MM.1S (cell line): Measurements from ENCODE around the gene TOB1.

Source experiments
- DNase-seq: peaks from one replicate; pipeline ENCODE4 v3.0.0-alpha.2; 2015
- H2AFZ ChIP-seq: fragments of 300-600 bp; sonication (generic); 2 replicates; pipeline ENCODE4 v1.6.0; 2016; ENCODE audit warnings: antibody characterized with exemption, low read length
- H3F3A ChIP-seq: fragments of 300-600 bp; sonication (generic); 2 replicates; pipeline ENCODE4 v1.6.1; 2016; ENCODE audit warnings: mild to moderate bottlenecking, antibody characterized with exemption, low read length, moderate library complexity, mixed read lengths; ENCODE audit not compliant: insufficient read depth
- H3K27ac ChIP-seq: fragments of 300-600 bp; sonication (generic); 2 replicates; pipeline ENCODE4 v1.5.1; 2016; ENCODE audit warnings: mild to moderate bottlenecking, low read length
- H3K27me3 ChIP-seq: fragments of 300-600 bp; sonication (generic); replicated peaks from 2 replicates; pipeline ENCODE4 v1.6.0; 2016; ENCODE audit warnings: low read length; ENCODE audit not compliant: insufficient read depth
- H3K36me3 ChIP-seq: fragments of 300-600 bp; sonication (generic); replicated peaks from 2 replicates; pipeline ENCODE4 v1.6.1; 2016; ENCODE audit warnings: mild to moderate bottlenecking, low read length, mixed read lengths; ENCODE audit not compliant: insufficient read depth
- H3K4me1 ChIP-seq: fragments of 300-600 bp; sonication (generic); 2 replicates; pipeline ENCODE4 v1.6.1; 2016; ENCODE audit warnings: low read length, mixed read lengths
- H3K4me2 ChIP-seq: fragments of 300-600 bp; sonication (generic); 2 replicates; pipeline ENCODE4 v1.6.0; 2016; ENCODE audit warnings: low read depth, low read length
- H3K4me3 ChIP-seq: fragments of 300-600 bp; sonication (generic); 2 replicates; pipeline ENCODE4 v1.5.1; 2016; ENCODE audit warnings: low read length, mixed read lengths
- H3K79me2 ChIP-seq: fragments of 300-600 bp; sonication (generic); 2 replicates; pipeline ENCODE4 v1.6.1; 2016; ENCODE audit warnings: mixed run types, low read length, mixed read lengths
- H3K9ac ChIP-seq: fragments of 300-600 bp; sonication (generic); 2 replicates; pipeline ENCODE4 v1.6.1; 2016; ENCODE audit warnings: low read length, mixed read lengths
- H3K9me2 ChIP-seq: fragments of 300-600 bp; sonication (generic); replicated peaks from 2 replicates; pipeline ENCODE4 v1.6.1; 2016; ENCODE audit warnings: mild to moderate bottlenecking, low read length, mixed read lengths; ENCODE audit not compliant: insufficient read depth
- H3K9me3 ChIP-seq: fragments of 300-600 bp; sonication (generic); replicated peaks from 2 replicates; pipeline ENCODE4 v1.6.1; 2016; ENCODE audit warnings: mild to moderate bottlenecking, low read length, mixed read lengths; ENCODE audit not compliant: insufficient read depth
- H4K20me1 ChIP-seq: fragments of 300-600 bp; sonication (generic); 2 replicates; pipeline ENCODE4 v1.6.1; 2016; ENCODE audit warnings: mild to moderate bottlenecking, low read length, moderate library complexity, mixed read lengths; ENCODE audit not compliant: insufficient read depth
- EZH2 ChIP-seq: fragments of 300-600 bp; sonication (generic); optimal IDR thresholded peaks from 2 replicates; pipeline ENCODE3; 2017; ENCODE audit warnings: low read depth, mild to moderate bottlenecking, antibody characterized with exemption, low read length, mixed read lengths
- EZH2phosphoT487 ChIP-seq: fragments of 300-600 bp; sonication (generic); IDR thresholded peaks from 2 replicates; pipeline ENCODE4 v1.6.1; 2018; ENCODE audit warnings: antibody characterized with exemption, low read length
- TF ChIP-seq, protein P1 (sequence below): fragments of 300-600 bp; sonication (generic); IDR thresholded peaks from 2 replicates; pipeline ENCODE4 v1.5.1; 2016; ENCODE audit warnings: antibody characterized with exemption, low read length, mixed read lengths

The TOB1 gene

DNA sequence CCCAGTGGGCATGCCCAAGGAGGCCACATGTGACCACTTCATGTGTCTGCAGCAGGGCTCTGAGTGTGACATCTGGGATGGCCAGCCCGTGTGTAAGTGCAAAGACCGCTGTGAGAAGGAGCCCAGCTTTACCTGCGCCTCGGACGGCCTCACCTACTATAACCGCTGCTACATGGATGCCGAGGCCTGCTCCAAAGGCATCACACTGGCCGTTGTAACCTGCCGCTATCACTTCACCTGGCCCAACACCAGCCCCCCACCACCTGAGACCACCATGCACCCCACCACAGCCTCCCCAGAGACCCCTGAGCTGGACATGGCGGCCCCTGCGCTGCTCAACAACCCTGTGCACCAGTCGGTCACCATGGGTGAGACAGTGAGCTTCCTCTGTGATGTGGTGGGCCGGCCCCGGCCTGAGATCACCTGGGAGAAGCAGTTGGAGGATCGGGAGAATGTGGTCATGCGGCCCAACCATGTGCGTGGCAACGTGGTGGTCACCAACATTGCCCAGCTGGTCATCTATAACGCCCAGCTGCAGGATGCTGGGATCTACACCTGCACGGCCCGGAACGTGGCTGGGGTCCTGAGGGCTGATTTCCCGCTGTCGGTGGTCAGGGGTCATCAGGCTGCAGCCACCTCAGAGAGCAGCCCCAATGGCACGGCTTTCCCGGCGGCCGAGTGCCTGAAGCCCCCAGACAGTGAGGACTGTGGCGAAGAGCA is 26.4 kb downstream of the TOB1 start:
- no peaks in the 10 kb centered on the region for H3K9me2 ChIP-seq
- H2AFZ ChIP-seq, result no peak overlapping the region
- TF ChIP-seq, protein P1, sequence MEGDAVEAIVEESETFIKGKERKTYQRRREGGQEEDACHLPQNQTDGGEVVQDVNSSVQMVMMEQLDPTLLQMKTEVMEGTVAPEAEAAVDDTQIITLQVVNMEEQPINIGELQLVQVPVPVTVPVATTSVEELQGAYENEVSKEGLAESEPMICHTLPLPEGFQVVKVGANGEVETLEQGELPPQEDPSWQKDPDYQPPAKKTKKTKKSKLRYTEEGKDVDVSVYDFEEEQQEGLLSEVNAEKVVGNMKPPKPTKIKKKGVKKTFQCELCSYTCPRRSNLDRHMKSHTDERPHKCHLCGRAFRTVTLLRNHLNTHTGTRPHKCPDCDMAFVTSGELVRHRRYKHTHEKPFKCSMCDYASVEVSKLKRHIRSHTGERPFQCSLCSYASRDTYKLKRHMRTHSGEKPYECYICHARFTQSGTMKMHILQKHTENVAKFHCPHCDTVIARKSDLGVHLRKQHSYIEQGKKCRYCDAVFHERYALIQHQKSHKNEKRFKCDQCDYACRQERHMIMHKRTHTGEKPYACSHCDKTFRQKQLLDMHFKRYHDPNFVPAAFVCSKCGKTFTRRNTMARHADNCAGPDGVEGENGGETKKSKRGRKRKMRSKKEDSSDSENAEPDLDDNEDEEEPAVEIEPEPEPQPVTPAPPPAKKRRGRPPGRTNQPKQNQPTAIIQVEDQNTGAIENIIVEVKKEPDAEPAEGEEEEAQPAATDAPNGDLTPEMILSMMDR, result no peak
- TF ChIP-seq EZH2 (no peak), EZH2phosphoT487 (no peak)
- no peak overlapping the region for H3K4me3 ChIP-seq
- H3K79me2 ChIP-seq, result no peaks in the 10 kb centered on the region
- H3K9ac ChIP-seq, result no peak overlapping the region
- H3K27ac ChIP-seq, result no peak overlapping the region
- no peaks in the 10 kb centered on the region for H3F3A ChIP-seq
- H3K27me3 ChIP-seq, result no peaks in the 10 kb centered on the region
- no peaks in the 10 kb centered on the region for H4K20me1 ChIP-seq
- H3K36me3 ChIP-seq, result no peaks in the 10 kb centered on the region
- H3K9me3 ChIP-seq, result no peaks in the 10 kb centered on the region
- H3K4me1 ChIP-seq, result no peaks in the 10 kb centered on the region
- DNase-seq, result no peak
- no peak overlapping the region for H3K4me2 ChIP-seq

DNA sequence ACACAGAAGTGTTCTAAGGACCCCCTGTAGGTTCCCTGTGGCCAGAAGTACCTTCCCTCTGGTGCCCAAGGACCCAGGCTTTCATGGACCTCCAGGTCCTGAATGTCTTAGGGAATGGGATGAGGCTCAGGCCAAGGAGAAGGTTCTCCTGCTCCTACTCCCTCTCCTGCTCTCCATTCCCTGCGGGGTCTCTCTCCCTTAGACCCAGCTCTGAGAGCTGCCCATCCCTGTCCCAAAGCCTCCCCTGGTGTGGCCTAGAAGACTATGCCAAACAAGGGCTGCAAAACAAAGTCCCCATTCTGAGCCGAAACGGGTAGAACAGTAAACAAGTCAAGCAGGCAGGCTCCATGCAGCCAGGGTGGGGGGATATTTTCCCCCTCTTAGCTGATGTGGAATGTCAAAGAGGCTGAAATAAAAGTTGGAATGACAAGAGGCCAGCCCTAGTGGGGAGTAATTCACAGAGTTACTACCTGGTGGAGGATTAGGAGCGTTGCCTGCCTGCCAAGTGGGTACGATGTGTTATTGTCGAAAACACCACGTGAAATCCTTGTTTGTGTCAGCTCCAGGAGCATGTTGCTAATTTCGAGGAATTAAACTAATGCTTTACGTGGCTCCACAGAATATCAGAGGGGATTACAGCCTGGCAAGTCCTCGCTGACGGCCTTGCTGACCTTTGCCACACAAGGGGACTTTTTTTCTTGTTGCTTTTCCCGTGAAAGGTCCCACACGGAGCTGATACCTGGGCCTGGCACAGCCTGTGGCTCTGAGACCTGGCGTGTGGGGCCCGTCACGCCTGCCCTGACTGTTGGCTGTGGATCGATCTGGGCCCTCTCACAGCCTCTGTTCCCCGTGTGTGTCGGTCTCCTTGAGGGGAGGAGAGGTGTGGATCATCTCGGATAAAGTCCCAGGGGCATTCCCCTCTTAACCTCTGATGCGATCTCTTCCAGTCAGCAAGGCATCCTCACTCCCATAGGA is 27.9 kb downstream of the TOB1 start:
- no peaks in the 10 kb centered on the region for H3F3A ChIP-seq
- H3K36me3 ChIP-seq, result no peaks in the 10 kb centered on the region
- H3K9me2 ChIP-seq, result no peaks in the 10 kb centered on the region
- no peak overlapping the region for H3K4me2 ChIP-seq
- H3K9ac ChIP-seq, result no peak overlapping the region
- no peak for DNase-seq
- no peaks in the 10 kb centered on the region for H3K27me3 ChIP-seq
- no peaks in the 10 kb centered on the region for H3K9me3 ChIP-seq
- TF ChIP-seq EZH2 (no peak), EZH2phosphoT487 (no peak)
- TF ChIP-seq, protein P1, result no peak
- no peak overlapping the region for H2AFZ ChIP-seq
- H3K79me2 ChIP-seq, result no peaks in the 10 kb centered on the region
- no peak overlapping the region for H3K4me3 ChIP-seq
- H3K27ac ChIP-seq, result no peak overlapping the region
- H3K4me1 ChIP-seq, result no peaks in the 10 kb centered on the region
- H4K20me1 ChIP-seq, result no peaks in the 10 kb centered on the region

DNA sequence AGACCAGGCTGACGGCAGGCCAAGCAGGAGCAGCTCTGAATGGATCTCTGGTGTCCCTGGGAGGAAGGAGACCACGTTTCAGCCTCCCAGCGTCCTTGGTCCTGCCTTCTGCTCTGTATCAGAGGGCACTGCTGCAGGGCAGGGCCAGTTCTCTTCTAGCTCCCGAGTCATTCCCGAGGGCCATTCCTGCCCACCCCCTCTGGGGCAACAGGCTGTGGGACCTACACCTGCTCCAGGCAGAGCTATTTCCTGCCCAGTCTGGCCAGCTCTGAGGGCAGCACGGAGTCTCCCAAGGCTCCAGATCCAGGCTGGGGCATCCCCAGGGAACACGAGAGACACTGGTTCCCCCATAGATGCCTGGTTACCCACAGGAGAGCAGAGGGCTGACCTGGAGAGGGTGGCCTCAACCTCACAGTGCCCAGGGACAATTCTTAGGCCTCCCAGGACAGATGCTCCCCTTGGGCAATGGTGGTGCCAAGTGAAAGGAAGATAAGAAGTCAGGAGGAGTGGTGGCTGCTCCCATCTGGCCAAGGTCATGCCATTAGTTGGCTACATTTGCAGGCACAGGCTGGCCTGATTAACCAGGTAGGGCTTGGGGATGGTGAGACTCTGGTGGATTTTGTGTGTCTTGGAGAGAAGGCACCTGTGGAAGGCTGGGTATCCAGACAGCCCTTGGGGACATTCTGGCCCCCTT is 28.7 kb downstream of the TOB1 start:
- Histone ChIP-seq H3F3A (no peaks in the 10 kb centered on the region), H4K20me1 (no peaks in the 10 kb centered on the region), H3K4me3 (no peak overlapping the region), H3K9me2 (no peaks in the 10 kb centered on the region), H2AFZ (no peak overlapping the region), H3K9me3 (no peaks in the 10 kb centered on the region), H3K4me1 (no peaks in the 10 kb centered on the region), H3K27me3 (no peaks in the 10 kb centered on the region), H3K27ac (no peak overlapping the region), H3K79me2 (no peaks in the 10 kb centered on the region), H3K4me2 (no peak overlapping the region), H3K9ac (no peak overlapping the region), H3K36me3 (no peaks in the 10 kb centered on the region)
- no peak for TF ChIP-seq EZH2
- no peak for TF ChIP-seq EZH2phosphoT487
- TF ChIP-seq, protein P1, result no peak
- no peak for DNase-seq
